ENCODE data around the gene HOXA1.
A peak's percentile ranks its signal among the peaks of the same experiment; 100 is the strongest.

HOXA1 gene

DNA sequence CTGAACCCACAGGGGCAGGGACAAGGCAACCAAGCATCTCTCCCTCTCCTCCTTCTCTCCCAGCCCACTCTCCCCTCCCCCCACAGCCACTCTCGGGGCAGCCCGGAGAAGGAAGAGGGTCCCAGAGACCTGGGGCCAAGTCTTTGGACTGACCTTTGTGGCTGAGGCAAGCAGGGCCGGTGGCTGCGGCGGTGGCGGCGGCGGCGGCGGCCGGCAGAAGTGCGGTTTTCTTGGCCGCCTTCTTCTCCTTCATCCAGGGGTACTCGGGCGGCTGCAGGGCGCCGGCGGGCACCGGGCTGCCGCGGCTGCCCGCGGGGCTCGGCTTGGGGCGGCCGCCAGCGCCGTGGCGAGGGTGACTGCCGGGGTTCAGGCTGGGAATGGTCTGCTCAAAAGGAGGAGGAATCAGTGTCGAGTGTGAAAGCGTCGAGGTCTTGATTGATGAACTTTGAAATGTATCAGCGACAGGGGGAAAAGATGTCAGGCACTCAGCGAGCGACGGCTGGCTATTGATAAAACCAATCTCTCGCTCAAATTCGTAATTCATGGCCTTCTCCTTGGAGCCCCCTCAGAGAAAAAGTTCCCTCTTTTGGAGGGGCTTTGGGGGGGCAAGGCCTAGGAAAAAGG is 6.3 kb upstream of the HOXA1 start:
- no peaks in the 10 kb centered on the region for H3K9me3 ChIP-seq (ENCODE audit: control insufficient read depth in 2 of 2, low read length in 2 of 2)
- H3K9ac ChIP-seq (ENCODE audit: low read length in 2 of 2), result peak overlapping the region; percentile 90 to 92
- H3K36me3 ChIP-seq (ENCODE audit: control insufficient read depth in 2 of 2, insufficient read depth in 2 of 2, low read length in 2 of 2), result no peaks in the 10 kb centered on the region
- H3K4me3 ChIP-seq (ENCODE audit: low read length in 2 of 2), result peak overlapping the region; percentile 96 to 97
- H3K27me3 ChIP-seq (ENCODE audit: control insufficient read depth in 1 of 2, insufficient read depth in 2 of 2, low read length in 2 of 2), result no peaks in the 10 kb centered on the region
- H3K27ac ChIP-seq (ENCODE audit: low read length), result peak overlapping the region; percentile 97
- peaks cover 45% of the 10 kb centered on the region for H3K4me1 ChIP-seq (ENCODE audit: control insufficient read depth, insufficient read depth, low read length)

DNA sequence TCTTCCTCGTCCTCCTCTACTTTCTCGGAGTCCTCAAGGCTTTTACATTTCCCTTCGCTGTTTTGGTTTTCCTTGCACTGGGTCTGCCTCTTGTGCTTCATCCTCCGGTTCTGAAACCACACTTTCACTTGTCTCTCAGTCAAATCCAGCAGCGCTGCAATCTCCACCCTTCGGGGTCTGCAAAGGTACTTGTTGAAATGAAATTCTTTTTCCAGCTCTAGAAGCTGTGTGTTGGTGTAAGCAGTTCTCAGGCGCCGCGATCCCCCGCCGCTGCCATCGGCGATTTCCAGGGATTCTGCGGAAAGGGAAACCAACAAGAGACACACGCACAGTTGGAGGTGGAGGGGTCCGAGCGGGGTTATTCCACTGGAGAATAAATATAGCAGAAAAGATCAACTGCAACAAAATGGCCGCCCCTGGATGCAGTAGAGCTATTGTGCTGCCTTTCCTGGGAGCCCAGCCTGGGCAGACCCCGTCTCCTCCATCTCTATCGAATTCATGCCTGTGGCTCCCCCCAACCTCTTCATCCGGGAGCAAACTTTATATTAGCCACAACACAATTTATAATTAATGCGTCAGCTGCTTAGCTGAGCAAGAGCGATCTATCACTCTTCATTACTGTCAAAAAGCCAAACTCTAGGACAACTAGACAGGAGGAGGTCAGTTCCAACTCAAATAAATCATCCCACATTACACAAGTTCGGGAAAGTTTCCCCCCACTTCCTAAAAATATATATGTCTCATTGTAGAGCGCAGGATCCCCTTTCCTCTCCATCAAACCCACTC is 5.6 kb upstream of the HOXA1 start:
- H3K36me3 ChIP-seq (ENCODE audit: control insufficient read depth in 2 of 2, insufficient read depth in 2 of 2, low read length in 2 of 2), result no peaks in the 10 kb centered on the region
- peak overlapping the region; percentile 96 to 97 for H3K4me3 ChIP-seq (ENCODE audit: low read length in 2 of 2)
- H3K27me3 ChIP-seq (ENCODE audit: control insufficient read depth in 1 of 2, insufficient read depth in 2 of 2, low read length in 2 of 2), result no peaks in the 10 kb centered on the region
- H3K9me3 ChIP-seq (ENCODE audit: control insufficient read depth in 2 of 2, low read length in 2 of 2), result no peaks in the 10 kb centered on the region
- peaks cover 42% of the 10 kb centered on the region for H3K4me1 ChIP-seq (ENCODE audit: control insufficient read depth, insufficient read depth, low read length)
- H3K9ac ChIP-seq (ENCODE audit: low read length in 2 of 2), result peak overlapping the region; percentile 90 to 92
- H3K27ac ChIP-seq (ENCODE audit: low read length), result peak overlapping the region; percentile 97

DNA sequence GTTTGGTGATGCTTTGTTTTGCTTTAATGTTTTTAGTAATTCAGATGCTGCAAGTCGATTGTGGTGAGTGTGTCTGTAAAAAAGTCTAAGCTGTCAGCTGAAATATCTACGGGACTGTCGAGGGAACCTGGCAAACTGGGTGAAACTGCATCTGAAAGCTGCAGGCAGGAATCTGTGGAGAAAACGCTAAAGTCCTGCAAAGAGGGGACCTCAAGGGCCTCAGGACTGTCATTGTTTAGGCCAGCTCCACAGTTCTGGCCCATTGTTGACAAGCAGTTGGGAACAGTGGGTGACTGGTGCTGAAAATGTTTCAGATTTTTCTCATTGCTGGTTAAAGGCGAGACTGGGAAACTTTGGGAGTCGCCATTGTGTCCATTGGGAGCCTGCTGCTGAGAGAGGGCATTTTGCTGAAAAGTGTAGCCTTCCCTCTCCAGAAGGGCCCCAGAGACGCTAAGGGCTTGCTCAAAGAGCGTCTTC is 4.9 kb upstream of the HOXA1 start:
- Histone ChIP-seq H3K9ac (ENCODE audit: low read length in 2 of 2) (peak overlapping the region; percentile 90 to 92), H3K4me1 (ENCODE audit: control insufficient read depth, insufficient read depth, low read length) (peaks cover 41% of the 10 kb centered on the region), H3K36me3 (ENCODE audit: control insufficient read depth in 2 of 2, insufficient read depth in 2 of 2, low read length in 2 of 2) (no peaks in the 10 kb centered on the region), H3K9me3 (ENCODE audit: control insufficient read depth in 2 of 2, low read length in 2 of 2) (no peaks in the 10 kb centered on the region), H3K27ac (ENCODE audit: low read length) (peak overlapping the region; percentile 97), H3K4me3 (ENCODE audit: low read length in 2 of 2) (peak overlapping the region; percentile 96 to 97), H3K27me3 (ENCODE audit: control insufficient read depth in 1 of 2, insufficient read depth in 2 of 2, low read length in 2 of 2) (no peaks in the 10 kb centered on the region)

DNA sequence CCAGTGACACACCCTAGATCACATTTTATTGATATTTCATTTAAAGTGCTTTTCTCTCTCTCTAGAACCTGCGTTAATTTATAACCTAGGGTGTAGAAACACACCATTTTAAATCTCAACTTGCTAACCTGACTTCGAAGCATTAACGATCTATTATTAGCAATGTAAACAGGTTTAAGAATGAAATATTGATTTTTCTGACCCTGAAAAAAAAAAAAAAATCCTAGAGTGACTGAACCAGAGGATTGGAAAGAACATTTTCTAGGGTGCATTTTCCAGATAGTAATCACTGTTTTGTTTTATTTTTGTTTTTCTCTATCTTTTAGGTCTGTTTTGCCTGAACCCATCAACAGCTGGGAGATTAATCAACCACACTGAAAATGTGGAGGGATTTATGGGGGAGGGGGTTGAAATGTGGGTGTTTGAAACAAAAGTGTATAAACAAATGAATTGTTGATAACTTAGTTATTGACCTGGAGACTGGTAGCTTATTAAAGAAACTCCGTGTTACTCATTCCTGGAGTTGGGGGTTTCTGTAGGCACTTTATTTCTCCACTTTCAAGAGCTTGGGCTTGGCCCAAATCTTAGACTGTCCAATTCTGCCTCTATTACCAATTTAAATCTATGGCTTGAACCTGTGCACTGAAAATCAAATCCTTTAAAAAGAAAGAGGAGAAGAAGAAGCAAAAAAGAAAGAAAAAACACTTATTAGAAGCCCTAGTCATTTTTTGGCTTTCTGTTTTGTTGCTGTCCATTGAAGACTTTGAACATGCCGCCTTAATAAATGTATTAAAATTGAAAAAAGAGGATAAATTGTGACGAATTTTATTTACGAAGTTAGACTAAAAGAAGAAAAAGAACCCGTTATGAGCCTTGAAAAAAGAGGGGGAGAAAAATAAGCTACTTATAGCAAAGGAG is 3.9 kb upstream of the HOXA1 start:
- no peaks in the 10 kb centered on the region for H3K9me3 ChIP-seq (ENCODE audit: control insufficient read depth in 2 of 2, low read length in 2 of 2)
- peaks cover 33% of the 10 kb centered on the region for H3K4me1 ChIP-seq (ENCODE audit: control insufficient read depth, insufficient read depth, low read length)
- no peaks in the 10 kb centered on the region for H3K27me3 ChIP-seq (ENCODE audit: control insufficient read depth in 1 of 2, insufficient read depth in 2 of 2, low read length in 2 of 2)
- peak overlapping the region; percentile 97 for H3K27ac ChIP-seq (ENCODE audit: low read length)
- H3K9ac ChIP-seq (ENCODE audit: low read length in 2 of 2), result peak overlapping the region; percentile 92 to 94
- no peaks in the 10 kb centered on the region for H3K36me3 ChIP-seq (ENCODE audit: control insufficient read depth in 2 of 2, insufficient read depth in 2 of 2, low read length in 2 of 2)
- H3K4me3 ChIP-seq (ENCODE audit: low read length in 2 of 2), result peak overlapping the region; percentile 96 to 97

DNA sequence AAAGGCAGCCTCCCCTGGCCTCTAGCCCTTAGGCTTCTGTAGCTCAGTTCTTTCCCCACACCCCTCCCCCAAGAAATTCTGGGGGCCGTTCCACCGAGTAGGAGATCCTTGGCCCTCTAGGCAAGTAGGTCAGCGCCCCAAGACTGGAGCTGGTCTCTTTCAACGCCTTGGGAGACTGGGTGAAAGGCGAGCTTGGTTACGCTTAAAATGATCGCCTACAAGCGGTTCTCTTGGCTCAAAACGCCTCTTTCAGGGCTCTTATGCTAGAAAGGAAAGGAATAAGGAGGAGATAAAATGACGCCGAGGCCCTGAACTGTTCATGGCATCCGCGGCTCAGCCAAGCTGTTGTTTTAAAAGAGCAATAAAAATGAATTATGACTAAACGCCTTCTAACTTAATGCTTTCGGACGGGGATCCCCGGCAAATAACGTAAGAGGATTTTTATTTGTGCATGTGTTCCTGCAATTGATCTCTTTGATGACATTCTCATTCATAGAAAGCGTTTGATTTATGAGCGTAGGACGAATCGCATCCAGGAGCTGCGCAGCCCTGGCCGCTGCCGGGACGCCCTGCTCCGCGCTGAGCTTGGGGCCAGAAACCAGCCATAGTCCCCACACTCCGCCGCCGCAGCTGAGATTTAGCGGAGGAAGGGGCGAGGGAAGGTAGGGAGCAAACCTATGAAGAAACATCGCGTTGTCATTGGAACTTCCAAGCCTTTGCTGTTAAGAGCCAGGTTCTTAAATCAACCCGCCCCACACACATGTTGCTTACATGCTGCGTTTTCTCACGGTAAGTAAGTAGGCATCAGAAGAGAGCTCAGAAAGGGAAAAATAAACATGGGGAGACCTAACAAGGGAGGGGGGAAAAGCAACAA is 3.0 kb upstream of the HOXA1 start:
- Histone ChIP-seq H3K9ac (ENCODE audit: low read length in 2 of 2) (peak overlapping the region; percentile 92 to 94), H3K27me3 (ENCODE audit: control insufficient read depth in 1 of 2, insufficient read depth in 2 of 2, low read length in 2 of 2) (no peaks in the 10 kb centered on the region)

DNA sequence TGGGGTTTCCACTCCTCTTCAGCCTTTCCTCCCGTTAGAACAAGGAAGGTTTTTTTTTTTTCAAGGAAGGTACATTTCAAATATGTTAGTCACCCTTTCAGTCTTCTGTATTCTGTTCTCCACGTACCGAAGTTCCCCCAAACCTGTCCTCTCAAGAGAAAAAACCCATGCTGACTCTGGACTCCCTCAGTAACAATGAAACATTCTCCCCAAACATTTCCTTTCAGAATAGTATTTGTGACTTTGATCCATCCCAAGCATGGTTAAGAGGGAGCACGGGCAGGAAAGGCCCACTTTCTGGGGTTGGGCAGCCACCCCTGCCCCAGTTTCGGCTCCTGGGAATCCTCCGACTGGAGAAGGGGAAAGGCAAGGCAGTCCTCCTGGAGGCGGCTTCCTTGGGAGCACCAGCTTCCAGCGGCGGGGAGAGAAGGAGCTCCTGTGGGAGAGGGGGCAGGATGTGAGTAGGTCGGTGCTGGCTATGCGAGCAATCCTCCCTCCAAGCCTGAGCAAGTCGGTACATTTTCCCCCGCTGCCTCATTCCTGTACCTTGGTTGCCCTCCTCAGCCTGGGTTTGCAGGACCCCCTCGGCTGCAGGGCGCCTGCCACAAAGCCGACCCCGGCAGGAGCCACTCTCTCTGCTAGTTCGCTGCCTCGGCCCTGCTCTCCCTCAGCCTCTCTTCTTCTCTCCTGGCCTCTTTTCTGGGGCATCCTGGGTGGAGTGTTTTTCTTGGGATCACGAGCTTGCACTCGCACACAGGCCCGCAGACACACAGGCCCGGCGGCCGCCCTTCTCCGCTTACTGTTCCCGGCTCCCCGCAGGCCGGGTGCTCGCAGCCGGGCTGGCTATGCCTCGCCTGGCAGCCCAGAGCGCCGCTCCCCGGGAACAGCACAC is 2.1 kb upstream of the HOXA1 start:
- Histone ChIP-seq H3K27ac (ENCODE audit: low read length) (peak overlapping the region; percentile 97), H3K9me3 (ENCODE audit: control insufficient read depth in 2 of 2, low read length in 2 of 2) (no peaks in the 10 kb centered on the region), H3K4me3 (ENCODE audit: low read length in 2 of 2) (peak overlapping the region; percentile 96 to 97), H3K9ac (ENCODE audit: low read length in 2 of 2) (peak overlapping the region; percentile 92 to 94), H3K4me1 (ENCODE audit: control insufficient read depth, insufficient read depth, low read length) (peaks cover 20% of the 10 kb centered on the region), H3K27me3 (ENCODE audit: control insufficient read depth in 1 of 2, insufficient read depth in 2 of 2, low read length in 2 of 2) (no peaks in the 10 kb centered on the region), H3K36me3 (ENCODE audit: control insufficient read depth in 2 of 2, insufficient read depth in 2 of 2, low read length in 2 of 2) (no peaks in the 10 kb centered on the region)

More for the DNA sequence above, 3.0 kb upstream of the HOXA1 start:
- Histone ChIP-seq H3K4me1 (ENCODE audit: control insufficient read depth, insufficient read depth, low read length) (peaks cover 24% of the 10 kb centered on the region), H3K4me3 (ENCODE audit: low read length in 2 of 2) (peak overlapping the region; percentile 96 to 97), H3K9me3 (ENCODE audit: control insufficient read depth in 2 of 2, low read length in 2 of 2) (no peaks in the 10 kb centered on the region), H3K27ac (ENCODE audit: low read length) (peak overlapping the region; percentile 97), H3K36me3 (ENCODE audit: control insufficient read depth in 2 of 2, insufficient read depth in 2 of 2, low read length in 2 of 2) (no peaks in the 10 kb centered on the region)

DNA sequence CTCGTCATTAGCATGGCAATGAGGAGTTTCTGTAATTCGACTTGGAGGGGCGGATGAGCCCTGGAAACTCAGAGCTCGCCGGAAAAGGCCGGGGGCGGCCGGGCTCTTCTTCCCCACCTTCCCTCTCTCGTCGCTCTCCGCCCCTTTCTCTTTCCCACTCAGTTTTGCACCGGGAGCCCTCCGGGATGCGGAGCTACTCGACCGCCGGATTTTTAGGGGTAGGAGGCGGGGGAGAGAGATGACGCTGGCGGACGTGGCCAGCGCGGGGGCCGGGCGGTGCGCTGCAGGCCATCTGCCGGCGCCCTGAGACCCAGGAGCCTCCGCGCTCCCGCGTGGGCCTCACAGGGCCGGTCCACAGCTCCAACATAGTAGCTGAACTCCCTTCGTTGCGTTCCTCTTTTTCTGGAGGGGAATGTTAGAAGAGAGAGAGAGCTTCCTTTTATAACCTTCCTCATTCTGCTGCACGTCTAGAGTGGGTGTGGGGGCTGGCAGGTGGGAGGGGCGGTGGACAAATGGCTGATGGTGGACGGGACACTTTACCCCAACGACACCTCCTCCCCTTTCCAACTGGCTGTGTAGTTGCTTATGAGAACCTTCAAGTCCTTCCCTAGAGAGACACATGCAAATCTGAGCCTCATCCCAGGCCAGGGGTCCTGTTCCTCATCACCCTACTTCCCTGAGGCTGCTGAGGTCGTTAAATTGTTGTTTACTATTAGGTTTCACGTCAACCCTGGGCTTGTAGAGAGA is 1.1 kb upstream of the HOXA1 start:
- Histone ChIP-seq H3K36me3 (ENCODE audit: control insufficient read depth in 2 of 2, insufficient read depth in 2 of 2, low read length in 2 of 2) (no peaks in the 10 kb centered on the region), H3K27me3 (ENCODE audit: control insufficient read depth in 1 of 2, insufficient read depth in 2 of 2, low read length in 2 of 2) (no peaks in the 10 kb centered on the region), H3K9me3 (ENCODE audit: control insufficient read depth in 2 of 2, low read length in 2 of 2) (no peaks in the 10 kb centered on the region), H3K9ac (ENCODE audit: low read length in 2 of 2) (peak overlapping the region; percentile 92 to 94), H3K27ac (ENCODE audit: low read length) (peak overlapping the region; percentile 97), H3K4me1 (ENCODE audit: control insufficient read depth, insufficient read depth, low read length) (peaks cover 20% of the 10 kb centered on the region), H3K4me3 (ENCODE audit: low read length in 2 of 2) (peak overlapping the region; percentile 96 to 97)

DNA sequence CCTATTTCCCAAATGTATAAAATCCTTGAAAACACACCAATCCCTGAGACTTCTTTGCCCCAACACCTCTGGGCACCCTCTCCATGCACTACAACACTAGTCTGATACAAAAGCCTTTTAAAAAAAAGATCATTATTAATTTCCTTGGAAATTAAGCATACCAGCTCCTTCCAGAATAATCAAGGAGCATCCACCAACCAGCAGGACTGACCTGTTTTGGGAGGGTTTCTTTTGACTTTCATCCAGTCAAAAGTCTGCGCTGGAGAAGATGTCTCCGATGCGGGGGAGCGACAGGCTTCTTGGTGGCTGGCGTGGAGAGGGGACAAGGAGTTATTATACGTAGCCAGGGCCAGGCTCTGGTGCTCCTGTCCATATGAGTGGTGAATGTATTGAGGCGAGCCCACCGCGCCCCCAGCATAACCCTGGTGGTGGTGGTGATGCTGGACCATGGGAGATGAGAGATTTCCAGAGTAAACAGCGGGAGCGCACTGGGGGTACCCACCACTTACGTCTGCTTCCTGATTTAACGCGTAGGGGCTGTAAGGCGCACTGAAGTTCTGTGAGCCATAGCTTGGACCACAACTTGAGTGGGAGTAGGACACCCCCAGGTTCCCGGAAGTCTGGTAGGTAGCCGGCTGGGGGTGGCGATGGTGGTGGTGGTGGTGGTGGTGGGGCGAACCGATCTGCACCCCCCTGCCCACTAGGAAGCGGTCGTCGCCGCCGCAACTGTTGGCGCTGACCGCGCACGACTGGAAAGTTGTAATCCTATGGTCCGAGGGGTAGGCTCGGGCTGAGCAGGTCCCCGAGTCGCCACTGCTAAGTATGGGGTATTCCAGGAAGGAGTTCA is 527 bp downstream of the HOXA1 start:
- no peaks in the 10 kb centered on the region for H3K27me3 ChIP-seq (ENCODE audit: control insufficient read depth in 1 of 2, insufficient read depth in 2 of 2, low read length in 2 of 2)
- H3K9ac ChIP-seq (ENCODE audit: low read length in 2 of 2), result peak overlapping the region in 1 of 2 donors; percentile 42
- no peaks in the 10 kb centered on the region for H3K36me3 ChIP-seq (ENCODE audit: control insufficient read depth in 2 of 2, insufficient read depth in 2 of 2, low read length in 2 of 2)
- H3K4me3 ChIP-seq (ENCODE audit: low read length in 2 of 2), result peak overlapping the region; percentile 96 to 97
- no peaks in the 10 kb centered on the region for H3K9me3 ChIP-seq (ENCODE audit: control insufficient read depth in 2 of 2, low read length in 2 of 2)
- H3K4me1 ChIP-seq (ENCODE audit: control insufficient read depth, insufficient read depth, low read length), result peaks cover 16% of the 10 kb centered on the region
- H3K27ac ChIP-seq (ENCODE audit: low read length), result peak overlapping the region; percentile 31
